H1 (cell line): ENCODE data around the gene RPS6KA2.

Source experiments
- EP300 ChIP-seq, 2 experiments: IDR thresholded peaks; 1 replicate in 1 of 2; 2 replicates in 1 of 2; pipeline ENCODE4 v1.6.1; 2011 to 2012; ENCODE audit warnings: low read depth in 2 of 2, low read length in 2 of 2, mild to moderate bottlenecking in 2 of 2, borderline replicate concordance in 1 of 2, inconsistent platforms in 1 of 2, moderate library complexity in 1 of 2
- EZH2 ChIP-seq: fragments of 200-600 bp; sonication (generic); IDR thresholded peaks from 2 replicates; pipeline ENCODE4 v1.7.1; 2012; ENCODE audit warnings: low read depth, mild to moderate bottlenecking, moderate library complexity, low read length, inconsistent platforms; ENCODE audit not compliant: severe bottlenecking
- TF ChIP-seq, protein P1 (sequence below), 3 experiments: IDR thresholded peaks; 1 replicate in 2 of 3; 2 replicates in 1 of 3; pipeline versions ENCODE4 v1.5.1 to v1.6.1; 2011; ENCODE audit warnings: low read length in 3 of 3, mild to moderate bottlenecking in 3 of 3, inconsistent platforms in 2 of 3, low read depth in 1 of 3, moderate library complexity in 1 of 3; ENCODE audit not compliant: insufficient read depth in 1 of 3; ENCODE audit errors: control extremely low read depth in 1 of 3

DNA sequence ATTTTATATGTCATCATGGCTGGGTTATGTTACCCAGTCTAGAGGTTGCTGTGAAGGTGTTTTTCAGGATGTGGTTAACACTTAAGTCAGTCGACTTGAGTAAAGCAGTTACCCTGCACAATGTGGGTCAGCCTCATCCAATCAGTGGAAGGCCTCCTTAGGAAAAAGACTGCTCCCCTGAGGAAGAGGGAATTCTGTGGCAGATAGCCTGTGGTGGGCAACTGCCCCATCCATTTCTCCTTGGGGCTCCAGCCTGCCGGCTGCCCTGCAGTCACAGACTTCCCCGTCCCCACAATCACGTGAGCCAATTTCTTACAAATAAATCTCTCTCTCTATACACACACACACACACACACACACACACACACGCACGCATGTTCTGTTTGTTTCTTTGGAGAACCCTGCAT is 209.8 kb downstream of the RPS6KA2 start:
- TF ChIP-seq, protein P1, sequence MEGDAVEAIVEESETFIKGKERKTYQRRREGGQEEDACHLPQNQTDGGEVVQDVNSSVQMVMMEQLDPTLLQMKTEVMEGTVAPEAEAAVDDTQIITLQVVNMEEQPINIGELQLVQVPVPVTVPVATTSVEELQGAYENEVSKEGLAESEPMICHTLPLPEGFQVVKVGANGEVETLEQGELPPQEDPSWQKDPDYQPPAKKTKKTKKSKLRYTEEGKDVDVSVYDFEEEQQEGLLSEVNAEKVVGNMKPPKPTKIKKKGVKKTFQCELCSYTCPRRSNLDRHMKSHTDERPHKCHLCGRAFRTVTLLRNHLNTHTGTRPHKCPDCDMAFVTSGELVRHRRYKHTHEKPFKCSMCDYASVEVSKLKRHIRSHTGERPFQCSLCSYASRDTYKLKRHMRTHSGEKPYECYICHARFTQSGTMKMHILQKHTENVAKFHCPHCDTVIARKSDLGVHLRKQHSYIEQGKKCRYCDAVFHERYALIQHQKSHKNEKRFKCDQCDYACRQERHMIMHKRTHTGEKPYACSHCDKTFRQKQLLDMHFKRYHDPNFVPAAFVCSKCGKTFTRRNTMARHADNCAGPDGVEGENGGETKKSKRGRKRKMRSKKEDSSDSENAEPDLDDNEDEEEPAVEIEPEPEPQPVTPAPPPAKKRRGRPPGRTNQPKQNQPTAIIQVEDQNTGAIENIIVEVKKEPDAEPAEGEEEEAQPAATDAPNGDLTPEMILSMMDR (IDR thresholded peaks at IDR 0.05; ENCODE audit: control extremely low read depth in 1 of 3, insufficient read depth in 1 of 3, low read depth in 1 of 3, low read length in 3 of 3) = no peak
- no peak for TF ChIP-seq EZH2
- no peak for TF ChIP-seq EP300 (IDR thresholded peaks at IDR 0.05; ENCODE audit: borderline replicate concordance in 1 of 2, low read depth in 2 of 2, low read length in 2 of 2)
